NCI-H526 treated with DMSO at 0.1 percent for 48 hours (cell line): ENCODE results near the gene CABLES1.

ENCODE experiments used
- DNase-seq: peaks from one replicate; lab custom pipeline; 2025; lab: John Stamatoyannopoulos, UW

CABLES1 gene

GRCh38 chr18:23113576-23113975 lies 21.7 kb upstream of the CABLES1 start:
- DNase-seq = no peak

DNA sequence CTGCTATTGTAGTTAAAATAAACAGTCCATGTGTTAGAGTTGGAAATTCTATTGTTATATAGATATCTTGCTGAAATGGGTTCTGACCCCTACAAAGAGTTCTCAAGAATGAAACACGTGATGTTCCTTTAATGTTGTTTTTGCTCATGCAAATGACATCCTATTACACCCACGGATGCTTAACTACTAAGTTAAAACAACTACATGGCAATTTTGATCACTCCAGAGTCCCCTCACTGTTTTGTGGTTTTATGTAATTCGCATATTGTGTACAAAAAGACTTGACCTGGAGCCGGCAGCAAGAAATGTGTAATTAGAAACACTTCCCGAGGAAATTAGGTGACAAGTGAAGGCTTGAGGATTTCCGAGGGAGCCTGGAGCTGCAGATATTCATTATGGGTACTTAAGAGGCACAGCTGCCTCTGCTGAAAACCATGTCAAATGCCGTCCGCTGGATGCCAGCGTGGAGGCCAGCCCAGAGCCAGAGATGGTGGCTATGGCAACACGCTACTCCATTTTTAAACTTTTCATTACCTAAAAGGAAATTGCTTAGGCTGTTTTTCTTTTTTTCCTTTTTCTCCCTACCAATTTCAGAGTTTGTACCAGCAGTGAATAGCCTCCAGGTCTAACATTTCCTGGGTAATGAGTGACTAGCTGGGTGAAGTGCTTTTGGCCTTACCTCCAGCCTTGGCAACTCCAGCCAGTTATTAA lies 21.0 kb upstream of the CABLES1 start:
- DNase-seq = no peak

- no peak for DNase-seq
These were observed 20.4 kb upstream of the CABLES1 start for GRCh38 chr18:23114911-23115310.

DNA sequence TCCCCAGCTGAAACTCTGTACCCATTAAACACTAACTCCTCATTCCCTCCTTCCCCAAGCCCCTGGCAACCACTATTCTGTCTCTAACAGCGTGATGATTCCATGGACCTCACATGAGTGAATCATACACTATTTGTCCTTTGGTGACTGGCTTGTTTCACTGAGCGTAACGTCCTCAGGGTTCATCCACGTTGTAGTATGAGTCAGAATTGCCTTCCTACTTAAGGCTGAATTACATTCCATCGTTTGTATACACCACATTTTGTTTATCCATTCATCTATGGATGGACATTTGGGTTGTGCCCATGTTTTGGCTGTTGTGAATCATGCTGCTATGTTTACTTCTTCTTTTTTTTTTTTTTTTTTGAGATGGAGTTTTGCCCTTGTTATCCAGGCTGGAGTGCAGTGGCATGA lies 19.6 kb upstream of the CABLES1 start:
- no peak for DNase-seq

DNA sequence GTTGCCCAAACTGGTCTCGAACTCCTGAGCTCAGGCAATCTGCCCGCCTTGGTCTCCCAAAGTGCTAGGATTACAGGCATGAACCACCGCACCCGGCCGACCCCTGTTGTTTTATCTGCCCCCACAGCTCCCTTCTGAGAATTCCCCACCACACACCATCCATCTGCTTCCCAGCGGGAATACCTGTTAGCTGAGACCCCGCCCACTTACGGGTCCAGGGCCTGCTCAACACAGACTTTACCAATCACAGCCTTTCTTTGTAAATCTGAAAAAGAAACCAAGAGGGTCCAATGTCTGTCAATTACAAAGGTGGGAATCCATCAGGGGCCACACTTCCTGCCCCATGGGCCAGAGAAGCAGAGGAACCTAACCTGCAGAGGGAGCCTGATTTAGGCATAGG lies 14.2 kb upstream of the CABLES1 start:
- no peak for DNase-seq

GRCh38 chr18:23122334-23123229 lies 12.7 kb upstream of the CABLES1 start:
- no peak for DNase-seq

GRCh38 chr18:23126376-23127056 lies 8.8 kb upstream of the CABLES1 start:
- DNase-seq = no peak

DNA sequence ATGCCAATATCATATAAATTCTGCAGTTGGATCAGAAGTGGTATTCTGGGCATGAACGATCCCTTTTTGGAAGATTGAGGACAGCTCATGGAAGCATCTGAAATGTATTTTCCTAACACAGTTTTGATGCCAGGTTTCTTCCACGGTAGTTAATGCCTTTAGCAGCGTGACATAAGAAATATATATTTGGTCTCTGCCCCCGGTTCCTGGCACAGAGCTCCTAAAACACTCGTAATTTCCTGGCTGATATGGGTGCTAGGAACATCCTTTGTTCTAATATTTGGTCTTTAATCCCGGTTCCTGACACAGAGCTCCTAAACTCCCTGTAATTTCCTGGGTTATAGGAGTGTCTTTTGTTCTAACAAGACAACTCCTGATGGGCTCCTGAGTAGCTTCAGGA lies 8.2 kb upstream of the CABLES1 start:
- DNase-seq = no peak

GRCh38 chr18:23129355-23130002 lies 5.8 kb upstream of the CABLES1 start:
- DNase-seq = no peak

DNA sequence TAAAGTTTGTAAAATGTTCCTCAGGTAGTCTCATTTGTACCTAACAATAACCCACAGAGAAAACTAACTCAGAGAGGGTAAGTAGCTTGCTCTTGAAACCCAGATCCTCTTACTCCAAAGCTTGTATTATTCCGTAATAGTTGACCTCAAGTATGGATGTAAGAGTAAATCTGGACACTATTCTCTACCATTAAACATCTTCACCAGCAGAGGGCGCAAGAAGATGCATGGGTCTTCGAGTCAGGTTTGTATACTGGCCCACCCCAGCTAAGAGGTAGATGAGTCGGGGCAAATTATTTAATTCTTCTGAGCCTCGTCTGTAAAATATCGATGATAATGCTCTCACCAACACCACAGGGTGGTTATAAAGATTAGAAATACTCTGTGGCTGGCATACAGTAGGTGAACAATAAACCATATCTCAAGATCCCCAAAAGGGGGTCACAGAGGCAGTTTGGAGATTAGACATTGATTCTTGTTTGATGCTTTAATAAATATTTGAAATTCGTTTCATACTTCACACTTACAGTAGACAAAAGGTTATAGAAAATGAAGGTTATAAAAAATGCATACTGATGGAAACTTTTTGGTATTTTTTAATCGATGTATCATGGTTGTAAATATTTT lies 3.5 kb upstream of the CABLES1 start:
- DNase-seq = peak; percentile 47

GRCh38 chr18:23133860-23134779 lies 1.2 kb upstream of the CABLES1 start:
- DNase-seq = peak; percentile 90

- DNase-seq = no peak
These were observed 453 bp downstream of the CABLES1 start for GRCh38 chr18:23135550-23136325.

DNA sequence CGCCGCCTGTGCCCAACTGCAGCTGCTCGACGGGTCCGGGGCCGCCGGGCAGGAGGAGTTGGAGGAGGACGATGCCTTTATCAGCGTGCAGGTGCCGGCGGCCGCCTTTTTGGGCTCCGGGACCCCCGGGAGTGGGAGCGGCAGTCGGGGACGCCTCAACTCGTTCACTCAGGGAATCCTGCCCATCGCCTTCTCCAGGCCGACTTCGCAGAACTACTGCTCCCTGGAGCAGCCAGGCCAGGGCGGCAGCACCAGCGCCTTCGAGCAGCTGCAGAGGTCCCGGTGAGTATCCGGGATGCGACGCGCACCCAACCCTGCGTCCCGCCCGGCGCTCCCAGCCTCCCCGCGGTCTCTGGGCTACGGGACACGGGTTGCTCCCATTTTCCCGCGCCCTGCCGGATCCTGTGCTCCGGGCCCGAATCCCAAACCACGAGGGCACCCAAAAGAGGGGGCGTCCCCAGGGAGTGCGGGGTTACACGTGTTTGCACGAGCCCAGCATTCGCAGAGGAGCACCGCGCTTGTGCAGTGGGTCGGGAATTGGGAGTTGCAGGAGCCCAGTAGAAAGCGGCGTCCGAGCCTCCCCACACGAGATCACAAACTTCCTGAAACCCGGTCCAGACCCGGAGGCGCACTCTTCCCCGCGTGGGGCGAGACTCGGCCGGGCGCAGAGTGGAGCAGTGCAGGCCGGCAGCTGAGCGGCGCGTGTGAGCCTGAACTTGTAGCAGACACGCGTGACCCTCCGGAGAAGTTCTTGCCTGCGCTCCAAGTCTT lies 1.2 kb downstream of the CABLES1 start:
- DNase-seq = no peak

- DNase-seq = peak; percentile 43
These were observed 1.9 kb downstream of the CABLES1 start for GRCh38 chr18:23137097-23137635.

DNA sequence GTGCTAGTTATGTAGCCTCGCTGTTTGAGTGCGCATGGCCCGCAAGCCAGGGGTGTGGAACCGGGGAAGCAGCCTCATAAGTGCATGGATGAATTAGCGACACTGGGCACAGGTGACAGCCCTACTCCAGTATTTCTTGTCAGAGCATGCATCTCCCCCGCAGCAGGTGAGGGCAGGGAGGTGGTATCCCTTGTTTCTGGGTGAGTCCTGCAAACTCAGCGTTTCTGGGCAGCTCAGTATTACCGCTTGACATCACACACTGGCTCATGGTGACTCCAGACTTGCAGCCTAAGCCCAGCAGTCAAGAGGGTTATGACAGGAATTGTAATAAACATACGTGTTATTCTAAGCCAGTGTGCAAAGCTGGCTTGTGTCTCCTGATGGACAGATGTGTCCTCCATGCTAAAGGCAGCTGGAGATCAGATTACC lies 2.5 kb downstream of the CABLES1 start:
- DNase-seq = no peak

GRCh38 chr18:23138471-23138870 lies 3.2 kb downstream of the CABLES1 start:
- DNase-seq = peak; percentile 21

DNA sequence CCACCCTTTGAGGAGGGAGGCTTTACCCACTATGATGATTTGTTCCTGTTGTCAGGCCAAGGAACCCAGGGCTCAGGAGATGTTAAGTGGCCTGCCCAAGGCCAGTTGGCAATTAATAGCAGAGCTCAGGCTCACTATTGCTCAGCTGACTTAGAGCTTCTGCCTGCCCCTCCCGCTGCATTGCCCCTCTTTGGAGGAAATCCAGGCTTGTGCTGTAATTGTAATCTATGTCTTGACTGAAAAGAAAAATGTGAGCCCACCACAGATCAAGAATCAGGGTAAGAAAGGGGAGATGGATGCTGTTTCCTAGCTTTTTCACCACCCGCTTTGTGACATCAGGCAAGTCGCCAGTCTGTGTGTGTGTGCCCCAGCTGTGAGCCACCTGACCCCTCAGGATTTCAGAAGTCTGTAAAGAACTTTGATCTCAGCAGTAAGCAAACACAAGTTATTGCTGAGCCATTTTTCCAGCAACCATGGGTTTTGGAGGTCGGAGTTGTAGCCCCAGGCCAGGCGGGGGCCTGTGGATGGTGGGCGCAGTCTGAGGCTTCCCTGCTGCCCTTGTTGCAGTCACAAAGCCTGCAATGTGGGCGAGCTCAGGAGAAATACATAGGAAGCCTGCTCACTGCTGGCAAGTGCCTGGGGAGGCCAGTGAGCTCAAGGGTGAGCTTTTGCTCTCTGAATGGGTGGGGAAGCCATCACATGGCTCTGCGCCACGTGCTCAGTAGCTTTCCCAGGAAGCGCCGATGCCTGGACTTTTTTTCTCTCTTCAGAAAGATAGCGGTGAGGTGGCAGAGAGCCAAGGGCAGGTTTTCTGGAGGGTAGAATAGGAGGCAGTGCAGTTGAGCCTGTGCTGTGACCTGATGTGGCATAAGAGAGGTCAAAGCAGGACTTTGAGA lies 6.1 kb downstream of the CABLES1 start:
- DNase-seq = no peak
